Prostate gland (tissue), 2 donors: ENCODE results near the gene CAMK2D. TPM values are rescaled to one million over a fixed set of nuclear protein-coding genes. Genes with fewer than 3 reads are reported as not detected.

Experiments
- DNase-seq: peaks from one replicate; pipeline ENCODE4 v3.0.0-alpha.2; 2019; ENCODE audit warnings: low spot score
- H3K27ac ChIP-seq, 2 donors: fragments of 200-600 bp; sonication (generic); 2 replicates each; pipeline ENCODE4 v1.5.1; 2017 to 2019
- H3K27me3 ChIP-seq: fragments of 200-600 bp; sonication (generic); replicated peaks from 2 replicates; pipeline ENCODE4 v1.5.1; 2019; ENCODE audit not compliant: insufficient read depth
- H3K36me3 ChIP-seq, 2 donors: fragments of 200-600 bp; sonication (generic); 1 replicate in 1 of 2; 2 replicates in 1 of 2; pipeline versions ENCODE4 v1.5.1 to v1.8.1; 2017 to 2019
- H3K4me1 ChIP-seq: fragments of 200-600 bp; sonication (generic); replicated peaks from 2 replicates; pipeline ENCODE4 v1.5.1; 2019
- H3K4me3 ChIP-seq, 2 donors: fragments of 200-600 bp; sonication (generic); 2 replicates each; pipeline ENCODE4 v1.5.1; 2017 to 2019
- H3K9me3 ChIP-seq: fragments of 200-600 bp; sonication (generic); 2 replicates; pipeline ENCODE4 v1.5.1; 2017
- CTCF ChIP-seq, 4 experiments: fragments of 200-600 bp in 2 of 4; fragments of 450-650 bp in 2 of 4; sonication (generic) in 2 of 4; IDR thresholded peaks; 1 replicate in 3 of 4; 2 replicates in 1 of 4; pipeline ENCODE4 v1.5.1; 2016 to 2019; ENCODE audit warnings: antibody characterized with exemption in 4 of 4, mild to moderate bottlenecking in 2 of 4, moderate library complexity in 2 of 4
- POLR2A ChIP-seq: fragments of 450-650 bp; IDR thresholded peaks from one replicate; pipeline ENCODE4 v1.6.1; 2016; ENCODE audit warnings: antibody characterized with exemption, mild to moderate bottlenecking
- POLR2AphosphoS5 ChIP-seq: sonication (generic); formaldehyde crosslinking; IDR thresholded peaks from one replicate; pipeline ENCODE4 v1.6.1; 2017; ENCODE audit warnings: antibody characterized with exemption
- WGBS: methylation state at CpG from one replicate; pipeline ENCODE4 v1.1.5; 2018; 5-methylcytosine and 5-hydroxymethylcytosine counted together
- intact Hi-C: fragments of 100-400 bp; cut with DNase I; formaldehyde crosslinking; loops from one replicate; pipeline ENCODE4 v1.14.2; 2022
- small RNA-seq, 2 donors: library from RNA; depleted of rRNA; stranded (forward); fragments of <200 nt; gene quantifications; one replicate each; pipeline ENCODE3, GENCODE V24; 2016
- total RNA-seq, 2 donors: library from RNA; depleted of rRNA; stranded (reverse); fragments of >200 nt; gene quantifications; one replicate each; pipeline ENCODE4 v1.1.0, GENCODE V29; 2016

CAMK2D gene
- total RNA-seq, 2 donors from 2014 or later: 48.7 to 88.8 TPM

- TF ChIP-seq POLR2A: no peak
- TF ChIP-seq POLR2AphosphoS5: no peak
- no peak for TF ChIP-seq CTCF (IDR thresholded peaks at IDR 0.05)
- Histone ChIP-seq H3K36me3 (no peaks in the 10 kb centered on the region), H3K4me1 (no peaks in the 10 kb centered on the region), H3K9me3 (no peaks in the 10 kb centered on the region), H3K27me3 (no peaks in the 10 kb centered on the region), H3K27ac (no peak overlapping the region), H3K4me3 (no peak overlapping the region)
- no peak for DNase-seq
- intact Hi-C loops: no loop called here
- WGBS: 91% methylated on average over 4 of the region's 4 CpGs
These were observed 357.4 kb downstream of the CAMK2D start for GRCh38 chr4:113404167-113404571.

Small RNAs within 50 kb of the gene (small RNA-seq; reads per million reads assigned to genes)
- 0 reads per million in 2 donors for gene RN7SL184P
- 0 reads per million in 2 donors for gene RNU1-138P

Other genes with a start within 250 kb of the CAMK2D start
- 10 to 100 TPM in 1 of 2 donors, 1 to 10 TPM in 1; 8.8 to 12.5 TPM for gene ARSJ, start 217.9 kb upstream of the CAMK2D start, total RNA-seq